Right forelimb (tissue), 1 donor: Measurements from ENCODE around the gene EVX2.

ENCODE experiments used
- DNase-seq: peaks from one replicate; pipeline ENCODE4 v3.0.0-alpha.2; 2018

Gene EVX2

DNA sequence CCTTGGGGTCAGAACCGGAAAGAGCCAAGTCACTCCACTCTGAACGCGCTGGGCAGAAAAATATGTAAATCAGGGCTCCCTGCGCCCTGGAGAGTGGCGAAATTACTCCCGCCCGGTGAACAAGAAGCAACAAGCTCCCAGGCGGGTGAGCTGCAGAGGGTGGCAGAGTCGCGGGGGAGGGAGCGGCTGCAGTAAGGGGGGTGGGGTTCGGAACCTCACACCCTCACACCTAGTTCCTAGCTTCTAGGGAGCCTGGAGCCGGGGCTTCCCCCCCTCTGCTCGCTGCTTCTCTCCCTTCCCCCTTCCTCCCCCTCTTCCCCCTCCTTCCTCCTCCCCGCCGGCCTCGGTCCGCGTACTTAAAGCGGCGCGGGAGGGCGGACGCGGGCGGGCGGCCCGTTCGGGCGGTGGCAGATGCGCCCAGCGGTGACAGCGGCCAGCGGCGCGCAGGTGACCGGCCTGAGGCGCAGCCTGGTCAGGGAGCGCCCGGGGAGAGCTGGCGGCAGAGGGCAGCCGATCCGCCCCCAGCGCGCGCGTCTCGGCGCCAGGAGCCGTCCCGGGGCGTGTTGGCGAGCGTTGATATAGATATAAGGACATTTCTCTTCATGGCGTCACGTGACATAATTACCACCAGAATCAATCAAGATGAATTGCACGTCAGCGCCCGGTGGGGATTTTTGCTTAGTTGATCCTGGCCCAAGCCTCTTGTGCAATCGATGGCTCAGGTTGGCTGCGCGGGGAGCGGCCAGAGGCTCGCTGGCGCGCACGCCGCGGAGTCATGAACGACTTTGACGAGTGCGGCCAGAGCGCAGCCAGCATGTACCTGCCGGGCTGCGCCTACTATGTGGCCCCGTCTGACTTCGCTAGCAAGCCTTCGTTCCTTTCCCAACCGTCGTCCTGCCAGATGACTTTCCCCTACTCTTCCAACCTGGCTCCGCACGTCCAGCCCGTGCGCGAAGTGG is 23.1 kb upstream of the EVX2 start, which contains the start of gene HOXD11:
Gene HOXD11 (plus strand): TSS at position 700 of the 959 bp plus-strand sequence. CDS start 76 bp downstream, at position 776.
- peak; percentile 78 for DNase-seq

GRCh38 chr2:176105730-176106580 is 22.2 kb upstream of the EVX2 start:
- no peak for DNase-seq

DNA sequence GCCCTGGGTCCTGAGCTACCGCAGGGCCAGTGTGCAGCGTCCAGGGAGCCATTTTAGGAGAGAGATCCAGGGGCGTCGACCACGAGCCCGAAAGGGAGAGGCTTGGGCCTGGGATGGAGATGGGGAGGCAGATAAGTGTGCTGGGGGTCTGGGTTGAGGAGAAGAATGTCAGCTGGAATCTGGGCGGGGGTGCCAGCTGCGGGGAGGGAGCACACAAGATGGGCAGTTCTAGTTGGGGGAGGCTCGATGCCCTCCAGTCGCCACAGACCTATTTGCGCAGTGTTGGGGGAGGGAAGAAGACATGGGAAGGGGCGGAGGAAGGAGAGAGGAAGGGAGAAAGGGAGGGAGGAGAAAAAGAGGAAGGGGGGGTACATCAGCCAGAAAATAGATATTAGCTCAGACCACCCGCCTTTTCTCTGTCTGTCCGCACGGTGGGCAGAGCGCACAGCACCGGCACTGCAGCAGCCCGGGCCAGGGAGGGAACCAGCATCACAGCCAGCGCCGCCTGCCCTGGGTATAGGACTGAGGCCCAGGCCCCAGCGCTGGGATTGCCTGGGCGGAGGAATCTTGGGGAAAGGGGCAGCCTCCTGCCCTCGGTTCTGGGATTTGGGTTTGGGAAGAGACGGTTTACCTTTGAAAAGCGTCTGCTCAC is 21.4 kb upstream of the EVX2 start:
- DNase-seq: peak; percentile 68

GRCh38 chr2:176104316-176105077 is 20.7 kb upstream of the EVX2 start:
- DNase-seq: peak; percentile 67

GRCh38 chr2:176103742-176104315 is 20.1 kb upstream of the EVX2 start:
- DNase-seq: no peak

- no peak for DNase-seq
These were observed 19.4 kb upstream of the EVX2 start for GRCh38 chr2:176103194-176103593.

GRCh38 chr2:176102309-176102866 is 18.6 kb upstream of the EVX2 start:
- no peak for DNase-seq

- peak; percentile 43 for DNase-seq
These were observed 18.1 kb upstream of the EVX2 start for GRCh38 chr2:176101842-176102241.

- DNase-seq: peak; percentile 35
These were observed 17.6 kb upstream of the EVX2 start for GRCh38 chr2:176101216-176101830.

DNA sequence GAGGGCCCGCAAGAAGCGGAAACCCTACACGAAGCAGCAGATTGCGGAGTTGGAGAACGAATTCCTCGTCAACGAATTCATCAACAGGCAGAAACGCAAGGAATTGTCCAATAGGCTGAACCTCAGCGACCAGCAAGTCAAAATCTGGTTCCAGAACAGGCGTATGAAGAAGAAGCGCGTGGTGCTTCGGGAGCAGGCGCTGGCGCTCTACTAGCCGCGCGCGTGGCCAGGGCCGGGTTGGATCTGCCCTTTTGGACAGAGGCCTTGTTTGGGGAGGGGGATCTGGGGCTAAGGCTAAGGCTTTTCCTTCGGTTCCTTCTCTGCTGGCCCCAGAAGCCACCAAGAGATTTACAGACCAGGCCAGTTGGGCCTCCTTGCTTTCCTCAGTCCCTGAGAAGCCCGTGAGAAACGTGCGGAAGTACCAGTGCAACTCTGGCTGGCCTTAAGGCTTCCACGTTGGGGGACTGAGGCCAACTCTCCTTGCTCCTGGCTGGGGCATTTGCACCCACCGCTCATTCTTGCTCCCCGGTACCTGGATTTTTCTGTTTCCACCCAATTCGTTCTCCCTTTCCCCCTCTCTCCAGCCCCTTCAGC is 16.9 kb upstream of the EVX2 start:
- DNase-seq: no peak

DNA sequence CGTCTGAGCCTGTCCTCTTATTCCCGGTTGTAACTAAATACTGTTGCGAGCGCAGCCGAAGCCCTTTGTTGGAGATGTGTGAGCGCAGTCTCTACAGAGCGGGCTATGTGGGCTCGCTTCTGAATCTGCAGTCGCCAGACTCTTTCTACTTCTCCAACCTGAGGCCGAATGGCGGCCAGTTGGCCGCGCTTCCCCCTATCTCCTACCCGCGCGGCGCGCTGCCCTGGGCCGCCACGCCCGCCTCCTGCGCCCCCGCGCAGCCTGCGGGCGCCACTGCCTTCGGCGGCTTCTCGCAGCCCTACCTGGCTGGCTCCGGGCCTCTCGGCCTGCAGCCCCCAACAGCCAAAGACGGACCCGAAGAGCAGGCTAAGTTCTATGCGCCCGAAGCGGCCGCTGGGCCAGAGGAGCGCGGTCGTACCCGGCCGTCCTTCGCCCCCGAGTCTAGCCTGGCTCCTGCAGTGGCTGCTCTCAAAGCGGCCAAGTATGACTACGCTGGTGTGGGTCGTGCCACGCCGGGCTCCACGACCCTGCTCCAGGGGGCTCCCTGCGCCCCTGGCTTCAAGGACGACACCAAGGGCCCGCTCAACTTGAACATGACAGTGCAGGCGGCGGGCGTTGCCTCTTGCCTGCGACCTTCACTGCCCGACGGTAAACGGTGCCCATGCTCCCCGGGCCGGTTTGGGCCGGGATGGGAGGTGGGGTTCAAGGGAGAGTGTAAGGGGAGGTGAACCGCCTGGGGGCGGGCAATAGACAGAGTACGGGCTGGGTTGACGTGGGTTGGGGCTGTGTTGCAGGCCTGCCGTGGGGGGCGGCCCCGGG is 16.2 kb upstream of the EVX2 start, which contains the start of gene HOXD12:
Gene HOXD12 (plus strand): TSS at position 68 of the 819 bp plus-strand sequence. CDS start 7 bp downstream, at position 75.
- peak; percentile 60 for DNase-seq

GRCh38 chr2:176099159-176099727 is 15.5 kb upstream of the EVX2 start:
- DNase-seq: no peak

DNA sequence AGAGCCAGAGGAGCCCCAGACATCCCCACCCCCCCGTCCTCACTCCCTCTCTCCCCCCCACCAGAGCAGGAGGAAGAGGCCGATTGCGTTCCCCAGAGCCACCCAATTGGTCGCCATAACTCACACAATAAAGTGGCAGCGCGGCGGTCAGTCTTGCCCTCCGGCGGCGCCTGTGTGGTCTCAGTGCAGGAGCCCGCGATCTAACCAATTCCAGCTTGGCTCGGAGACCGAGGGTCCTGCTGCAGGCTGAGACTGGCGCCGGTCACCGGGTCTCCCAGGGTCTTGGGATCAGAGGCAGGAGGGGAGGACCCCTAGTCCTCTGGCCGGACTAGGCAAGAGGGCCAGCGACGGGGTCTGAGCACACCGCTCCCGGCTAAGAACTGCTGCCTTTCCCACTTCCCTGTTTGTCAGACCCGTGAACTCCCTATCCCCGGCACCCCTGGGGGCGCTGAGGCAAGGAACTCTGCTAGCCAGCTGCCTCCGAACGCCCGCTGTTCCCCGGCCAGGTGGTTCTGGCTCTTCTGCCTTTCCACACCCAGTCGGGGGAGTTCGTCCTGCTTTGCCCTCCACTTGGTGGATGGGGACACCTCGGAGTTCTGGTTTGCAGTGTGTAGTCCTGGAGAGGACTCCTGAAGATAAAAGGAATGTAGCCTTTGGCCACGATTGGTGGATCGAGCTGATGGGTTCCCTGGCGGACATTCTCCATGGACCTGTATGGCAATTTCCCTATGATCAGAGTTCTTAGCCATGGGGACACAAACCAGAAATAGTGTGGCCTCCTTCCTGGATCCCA is 14.8 kb upstream of the EVX2 start:
- DNase-seq: peak; percentile 61

- no peak for DNase-seq
These were observed 14.1 kb upstream of the EVX2 start for GRCh38 chr2:176097820-176098365.

- peak; percentile 85 for DNase-seq
These were observed 13.4 kb upstream of the EVX2 start for GRCh38 chr2:176096986-176097819.

DNA sequence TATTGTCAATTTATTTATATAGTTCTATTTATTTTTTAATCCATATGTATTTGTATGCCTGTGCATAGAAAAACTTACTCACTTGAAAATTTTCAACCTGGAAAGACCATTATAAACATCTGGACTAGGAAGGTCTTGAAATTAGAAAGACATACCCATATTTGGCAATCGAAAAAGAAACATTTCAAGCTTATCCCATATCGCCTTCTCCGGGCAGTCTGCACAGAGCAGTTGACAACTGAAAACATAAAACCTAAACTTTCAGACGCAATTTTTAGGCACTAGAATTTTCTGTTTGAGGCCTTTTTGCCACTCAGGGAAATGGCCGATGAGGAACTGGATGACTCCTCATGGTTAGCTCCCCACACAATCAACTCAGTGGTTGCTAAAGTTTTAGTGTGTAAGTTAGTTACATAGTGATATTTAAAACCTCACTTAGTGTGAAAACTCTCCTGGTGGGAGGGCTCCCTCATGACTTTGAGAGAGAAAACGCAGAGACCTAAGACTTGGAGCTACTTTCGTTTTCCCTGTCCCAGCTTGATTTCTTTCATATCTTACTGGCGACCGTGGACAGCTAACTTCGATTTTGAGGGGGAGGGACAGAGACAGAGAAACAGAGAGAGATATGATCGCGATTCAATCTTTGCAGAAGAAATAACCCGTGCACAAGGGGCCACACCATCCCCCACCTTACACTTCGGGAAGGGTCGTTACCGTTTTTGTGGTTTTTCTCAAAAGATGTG is 12.7 kb upstream of the EVX2 start:
- DNase-seq: peak; percentile 61
